ENCODE results near the gene G6PD.

Gene G6PD

DNA sequence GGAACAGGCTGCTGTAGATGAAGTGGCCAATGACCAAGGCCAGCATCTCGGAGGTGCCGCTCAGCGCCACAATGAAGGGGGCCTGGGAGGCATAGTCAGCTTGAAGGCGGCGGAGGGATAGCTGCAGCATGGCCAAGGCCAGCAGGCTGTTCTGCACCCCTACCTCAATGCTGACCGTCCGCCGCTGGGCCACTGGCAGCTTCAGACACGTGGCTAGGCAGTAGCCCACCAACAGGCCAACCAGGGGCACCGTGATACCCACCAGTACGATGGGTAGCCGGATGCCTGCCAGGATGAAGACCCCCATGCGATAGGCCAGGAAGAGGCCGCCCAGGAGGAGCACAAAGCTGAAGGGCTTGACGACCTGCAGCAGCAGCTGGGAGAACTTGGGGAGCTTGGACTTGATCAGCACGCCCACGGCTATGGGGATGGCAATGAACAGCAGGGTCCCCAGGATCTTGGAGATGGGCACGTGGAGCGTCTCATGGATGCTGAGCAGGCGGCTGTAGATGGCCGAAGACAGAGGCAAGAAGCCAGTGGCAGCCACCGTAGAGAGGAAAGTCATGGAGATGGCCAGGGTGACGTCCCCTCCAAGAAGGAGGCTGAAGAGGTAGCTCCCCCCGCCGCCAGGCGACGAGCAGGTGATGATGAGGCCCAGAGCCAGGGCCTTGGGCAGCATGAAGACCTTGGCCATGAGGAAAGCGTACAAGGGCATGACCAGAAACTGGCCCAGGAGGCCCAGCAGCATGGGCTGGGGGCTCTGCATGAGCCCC lies 58.9 kb downstream of the G6PD start:
- DNase-seq (ENCODE audit: low read depth) = no peak

GRCh38 chrX:154486396-154487207 lies 60.0 kb downstream of the G6PD start, which contains the start of gene UBL4A:
UBL4A (minus strand) TSS chrX:154486615; CDS start chrX:154486584, 31 bp downstream.
- peak; percentile 26 for DNase-seq (ENCODE audit: low read depth)

- no peak for DNase-seq (ENCODE audit: low read depth)
Measured at GRCh38 chrX:154486052-154486395, 60.6 kb downstream of the G6PD start.

GRCh38 chrX:154485150-154486051 lies 61.2 kb downstream of the G6PD start:
- no peak for DNase-seq (ENCODE audit: low read depth)

GRCh38 chrX:154484255-154485149 lies 62.1 kb downstream of the G6PD start:
- no peak for DNase-seq (ENCODE audit: low read depth)

- no peak for DNase-seq (ENCODE audit: low read depth)
Measured at GRCh38 chrX:154483325-154483724, 63.3 kb downstream of the G6PD start.

GRCh38 chrX:154482786-154483185 lies 63.9 kb downstream of the G6PD start:
- DNase-seq (ENCODE audit: low read depth) = no peak

- no peak for DNase-seq (ENCODE audit: low read depth)
Measured at GRCh38 chrX:154481911-154482601, 64.6 kb downstream of the G6PD start.

Measured in T follicular helper cell (primary cell).